TTC549 (cell line): ENCODE results near the gene LGR6.
"Not testable (repeated sequence)": the region's sequence is repeated elsewhere in the genome, so short reads cannot be mapped to it uniquely, and the experiment has no call there.

Experiments used
- FAIRE-seq: peaks from 2 replicates; lab custom pipeline; 2012; peaks lifted over from hg19 to GRCh38; lab: Jason Lieb, UNC

Gene LGR6

GRCh38 chr1:202242080-202242419, 48.5 kb downstream of the LGR6 start:
- no peak for FAIRE-seq

GRCh38 chr1:202243006-202243405, 49.4 kb downstream of the LGR6 start:
- no peak for FAIRE-seq

- FAIRE-seq, result no peak
These were observed 51.3 kb downstream of the LGR6 start for GRCh38 chr1:202244841-202245261.

GRCh38 chr1:202245391-202245790, 51.8 kb downstream of the LGR6 start:
- no peak for FAIRE-seq

GRCh38 chr1:202247104-202247503, 53.5 kb downstream of the LGR6 start:
- no peak for FAIRE-seq

- no peak for FAIRE-seq
These were observed 54.5 kb downstream of the LGR6 start for GRCh38 chr1:202247837-202248795.

GRCh38 chr1:202248861-202249260, 55.3 kb downstream of the LGR6 start:
- FAIRE-seq, result no peak

GRCh38 chr1:202249436-202249835, 55.8 kb downstream of the LGR6 start:
- FAIRE-seq, result no peak

GRCh38 chr1:202249846-202250245, 56.2 kb downstream of the LGR6 start:
- no peak for FAIRE-seq

- no peak for FAIRE-seq
These were observed 57.4 kb downstream of the LGR6 start for GRCh38 chr1:202250982-202251381.

GRCh38 chr1:202251424-202252256, 58.0 kb downstream of the LGR6 start:
- no peak for FAIRE-seq

GRCh38 chr1:202252271-202252670, 58.7 kb downstream of the LGR6 start:
- no peak for FAIRE-seq

- no peak for FAIRE-seq
These were observed 61.1 kb downstream of the LGR6 start for GRCh38 chr1:202254454-202255252.

GRCh38 chr1:202255343-202255742, 61.7 kb downstream of the LGR6 start:
- FAIRE-seq, result no peak

- FAIRE-seq, result no peak
These were observed 66.1 kb downstream of the LGR6 start for GRCh38 chr1:202259705-202260104.

GRCh38 chr1:202261209-202261958, 67.8 kb downstream of the LGR6 start:
- FAIRE-seq, result not testable (repeated sequence)

- no peak for FAIRE-seq
These were observed 70.0 kb downstream of the LGR6 start for GRCh38 chr1:202263628-202264027.

GRCh38 chr1:202264300-202264699, 70.7 kb downstream of the LGR6 start:
- FAIRE-seq, result no peak

GRCh38 chr1:202264726-202265125, 71.1 kb downstream of the LGR6 start:
- FAIRE-seq, result no peak

GRCh38 chr1:202266061-202266765, 72.6 kb downstream of the LGR6 start:
- FAIRE-seq, result no peak

- FAIRE-seq, result no peak
These were observed 74.4 kb downstream of the LGR6 start for GRCh38 chr1:202268032-202268431.
